Neutrophil (primary cell): ENCODE measurements around the gene PTPRG.

ENCODE experiments used
- H3K27ac ChIP-seq: fragments of 200-600 bp; sonication (generic); 2 replicates; pipeline ENCODE4 v1.5.1; 2016; ENCODE audit warnings: mild to moderate bottlenecking, moderate library complexity
- H3K27me3 ChIP-seq: fragments of 200-600 bp; sonication (generic); 2 replicates; pipeline ENCODE4 v1.6.0; 2016; ENCODE audit warnings: mild to moderate bottlenecking
- H3K36me3 ChIP-seq: fragments of 200-600 bp; sonication (generic); 2 replicates; pipeline ENCODE4 v1.5.1; 2017
- H3K4me1 ChIP-seq, 2 experiments: fragments of 200-600 bp in 1 of 2; sonication (generic) in 1 of 2; 1 replicate in 1 of 2; 2 replicates in 1 of 2; pipeline versions ENCODE4 v1.5.1 to v1.6.1; 2013 to 2016; ENCODE audit warnings: low read depth in 1 of 2, low read length in 1 of 2, mild to moderate bottlenecking in 1 of 2, moderate library complexity in 1 of 2; ENCODE audit not compliant: control insufficient read depth in 1 of 2, insufficient read depth in 1 of 2
- H3K4me3 ChIP-seq, 2 experiments: fragments of 200-600 bp in 1 of 2; sonication (generic) in 1 of 2; 1 replicate in 1 of 2; 2 replicates in 1 of 2; pipeline ENCODE4 v1.5.1; 2013 to 2016; ENCODE audit warnings: low read depth in 1 of 2, low read length in 1 of 2, mild to moderate bottlenecking in 1 of 2, moderate library complexity in 1 of 2
- H3K9me3 ChIP-seq: fragments of 200-600 bp; sonication (generic); 2 replicates; pipeline ENCODE4 v1.5.1; 2016
- CTCF ChIP-seq: fragments of 200-600 bp; sonication (generic); IDR thresholded peaks from 2 replicates; pipeline ENCODE4 v1.5.1; 2016; ENCODE audit warnings: antibody characterized with exemption

The PTPRG gene

GRCh38 chr3:61774279-61774890, 213.0 kb downstream of the PTPRG start:
- Histone ChIP-seq H3K4me3 (no peak overlapping the region), H3K27me3 (no peaks in the 10 kb centered on the region), H3K9me3 (no peaks in the 10 kb centered on the region), H3K4me1 (no peaks in the 10 kb centered on the region), H3K36me3 (no peaks in the 10 kb centered on the region), H3K27ac (no peak overlapping the region)
- no peak for TF ChIP-seq CTCF

GRCh38 chr3:61776390-61776789, 215.0 kb downstream of the PTPRG start:
- Histone ChIP-seq H3K27me3 (no peaks in the 10 kb centered on the region), H3K36me3 (no peaks in the 10 kb centered on the region), H3K27ac (no peak overlapping the region), H3K4me3 (no peak overlapping the region), H3K4me1 (no peaks in the 10 kb centered on the region), H3K9me3 (no peaks in the 10 kb centered on the region)
- TF ChIP-seq CTCF: no peak

- no peak for TF ChIP-seq CTCF
- Histone ChIP-seq H3K27ac (no peak overlapping the region), H3K9me3 (no peaks in the 10 kb centered on the region), H3K4me3 (no peak overlapping the region), H3K27me3 (no peaks in the 10 kb centered on the region), H3K4me1 (no peaks in the 10 kb centered on the region), H3K36me3 (no peaks in the 10 kb centered on the region)
Observed at GRCh38 chr3:61777483-61777882, 216.1 kb downstream of the PTPRG start.

- TF ChIP-seq CTCF: no peak
- H3K27ac ChIP-seq: no peak overlapping the region
- no peak overlapping the region for H3K4me3 ChIP-seq
- H3K36me3 ChIP-seq: no peaks in the 10 kb centered on the region
- H3K4me1 ChIP-seq: no peaks in the 10 kb centered on the region
- H3K27me3 ChIP-seq: no peaks in the 10 kb centered on the region
- no peaks in the 10 kb centered on the region for H3K9me3 ChIP-seq
Observed at GRCh38 chr3:61778095-61778494, 216.7 kb downstream of the PTPRG start.

- Histone ChIP-seq H3K9me3 (no peaks in the 10 kb centered on the region), H3K27me3 (no peaks in the 10 kb centered on the region), H3K4me1 (no peaks in the 10 kb centered on the region), H3K4me3 (no peak overlapping the region), H3K27ac (no peak overlapping the region), H3K36me3 (no peaks in the 10 kb centered on the region)
- TF ChIP-seq CTCF: no peak
Observed at GRCh38 chr3:61780016-61780415, 218.6 kb downstream of the PTPRG start.
